Measurements from ENCODE around the gene FOSL1. TPM values are rescaled to one million over a fixed set of nuclear protein-coding genes. Genes with fewer than 3 reads are reported as not detected.

FOSL1 gene
- total RNA-seq, 1 experiment from 2014 or later = 33.7 TPM

- Histone ChIP-seq H2BK5ac (ENCODE audit: insufficient read length, low read length) (no peak overlapping the region), H4K20me1 (ENCODE audit: control insufficient read depth, insufficient read depth, insufficient read length) (no peaks in the 10 kb centered on the region), H3K56ac (ENCODE audit: insufficient read length, low read depth, low read length) (no peak overlapping the region), H3K4me1 (ENCODE audit: insufficient read depth, low read length) (peaks cover 9% of the 10 kb centered on the region; the same call in 1 of the 2 replicates), H3K23me2 (ENCODE audit: insufficient read length, low read depth, low read length, poor library complexity, severe bottlenecking) (peaks cover 11% of the 10 kb centered on the region), H2BK20ac (ENCODE audit: low read depth, low read length, poor library complexity, severe bottlenecking) (no peak overlapping the region), H3K9ac (ENCODE audit: extremely low read depth, insufficient read length, low read length) (no peak overlapping the region), H4K91ac (ENCODE audit: insufficient read length, low read depth, low read length) (no peak overlapping the region), H3K9me3 (ENCODE audit: control insufficient read depth, low read depth, low read length) (no peaks in the 10 kb centered on the region), H4K5ac (ENCODE audit: insufficient read length, low read depth, low read length) (no peak overlapping the region), H3K4me2 (ENCODE audit: insufficient read depth, insufficient read length, low read length) (no peak overlapping the region), H2BK15ac (ENCODE audit: low read depth, low read length) (no peak overlapping the region), H2BK12ac (ENCODE audit: insufficient read length, low read depth, low read length) (no peak overlapping the region), H2AK5ac (ENCODE audit: insufficient read length, low read length) (no peak overlapping the region), H3K79me1 (ENCODE audit: insufficient read depth, low read depth, low read length, poor library complexity, severe bottlenecking) (no peaks in the 10 kb centered on the region), H3T11ph (ENCODE audit: low read length) (no peak overlapping the region), H3K23ac (ENCODE audit: insufficient read length, low read depth, low read length) (no peak overlapping the region), H2BK120ac (ENCODE audit: low read depth, low read length, poor library complexity, severe bottlenecking) (no peak overlapping the region), H3K79me2 (ENCODE audit: insufficient read depth, low read length) (no peaks in the 10 kb centered on the region), H3K27me3 (ENCODE audit: insufficient read depth, low read length) (peaks cover 6% of the 10 kb centered on the region; the same call in 1 of the 2 replicates), H3K27ac (ENCODE audit: insufficient read length, low read depth, low read length) (no peak overlapping the region), H3K18ac (ENCODE audit: insufficient read length, low read depth, low read length) (no peak overlapping the region), H2AFZ (ENCODE audit: low read length) (no peak overlapping the region), H4K8ac (replicated peaks; ENCODE audit: insufficient read length, low read depth, low read length) (no peak overlapping the region), H3K14ac (ENCODE audit: insufficient read depth, low read length) (no peak overlapping the region), H3K4ac (ENCODE audit: low read depth, low read length) (no peak overlapping the region)
- Mint-ChIP-seq H3K4me1 (peaks cover 23 to 37% of the 10 kb centered on the region in 2 experiments), H3K27me3 (ENCODE audit: low read depth) (peaks cover 16% of the 10 kb centered on the region), H3K36me3 (ENCODE audit: insufficient read depth in 1 of 3, low read depth in 3 of 3) (peaks cover 35 to 58% (median 55%) of the 10 kb centered on the region in 3 experiments), H3K27ac (0 out of 7 replicates have a peak overlapping the region, but pooled peaks of 1 of the 3 experiments have one; percentile 28), H3K9me3 (peaks cover 2 to 4% of the 10 kb centered on the region in 2 experiments; a peak in 2 of 5 replicates), H3K4me3 (peak overlapping the region in 1 of 2 experiments; percentile 56; a peak in 2 of 5 replicates)
- WGBS (ENCODE audit: extremely low coverage, insufficient read length, low lambda C conversion rate) = no CpG with 5 or more reads among the region's 7 CpGs
- no peak for DNase-seq
- TF ChIP-seq CTCF (conservative IDR thresholded peaks at IDR 0.05) = no peak
Measured at GRCh38 chr11:65885231-65885630, 15.0 kb downstream of the FOSL1 start.

Measured in H9 (cell line).